ENCODE data around the gene ARID1B. TPM values are rescaled to one million over a fixed set of nuclear protein-coding genes. Genes with fewer than 3 reads are reported as not detected.

The ARID1B gene
- total and polyA plus RNA-seq, 2 experiments from 2014 or later: 32.9 to 67.0 TPM

DNA sequence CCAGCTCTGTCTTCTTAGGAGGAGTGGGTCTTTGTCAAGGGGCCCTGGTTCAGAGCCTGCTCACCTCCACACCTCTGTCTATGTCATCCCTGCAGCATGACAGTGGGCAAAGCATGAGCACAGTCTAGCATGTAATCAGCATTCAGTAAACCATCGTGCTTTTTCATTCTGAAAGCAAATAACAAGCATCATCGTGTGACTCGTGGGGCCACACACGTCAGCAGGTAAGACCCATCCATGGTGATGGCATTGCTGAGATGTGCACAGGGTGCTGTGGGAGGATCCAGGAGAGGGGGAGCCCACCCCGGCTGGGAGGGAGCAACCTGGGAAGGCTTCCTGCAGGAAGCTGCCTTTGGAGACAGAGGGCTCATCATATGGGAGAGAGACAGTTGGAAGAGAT, 439.4 kb downstream of the ARID1B start:
- TF ChIP-seq CTCF (IDR thresholded peaks at IDR 0.05; ENCODE audit: poor library complexity) (no peak), EZH2phosphoT487 (IDR thresholded peaks at IDR 0.05; ENCODE audit: low read depth, severe bottlenecking, unreplicated experiment) (no peak), EZH2 (IDR thresholded peaks at IDR 0.05; ENCODE audit: borderline replicate concordance) (no peak)
- Histone ChIP-seq H3K27me3 (no peaks in the 10 kb centered on the region), H3K4me1 (ENCODE audit: insufficient read depth) (no peaks in the 10 kb centered on the region), H3K9me2 (replicated peaks; ENCODE audit: insufficient read depth) (no peaks in the 10 kb centered on the region), H3K27ac (no peak overlapping the region), H3K4me2 (no peak overlapping the region), H4K20me1 (ENCODE audit: insufficient read depth, poor library complexity, severe bottlenecking) (no peaks in the 10 kb centered on the region), H3K36me3 (replicated peaks; ENCODE audit: insufficient read depth, low read depth) (no peaks in the 10 kb centered on the region), H2AFZ (no peak overlapping the region), H3K9me3 (ENCODE audit: low read depth) (no peaks in the 10 kb centered on the region), H3K79me2 (no peaks in the 10 kb centered on the region), H3K4me3 (no peak overlapping the region)
- WGBS (ENCODE audit: low lambda C conversion rate, missing lambda C conversion rate): 95% methylated on average over 5 of the region's 5 CpGs
- DNase-seq (ENCODE audit: low spot score): no peak

DNA sequence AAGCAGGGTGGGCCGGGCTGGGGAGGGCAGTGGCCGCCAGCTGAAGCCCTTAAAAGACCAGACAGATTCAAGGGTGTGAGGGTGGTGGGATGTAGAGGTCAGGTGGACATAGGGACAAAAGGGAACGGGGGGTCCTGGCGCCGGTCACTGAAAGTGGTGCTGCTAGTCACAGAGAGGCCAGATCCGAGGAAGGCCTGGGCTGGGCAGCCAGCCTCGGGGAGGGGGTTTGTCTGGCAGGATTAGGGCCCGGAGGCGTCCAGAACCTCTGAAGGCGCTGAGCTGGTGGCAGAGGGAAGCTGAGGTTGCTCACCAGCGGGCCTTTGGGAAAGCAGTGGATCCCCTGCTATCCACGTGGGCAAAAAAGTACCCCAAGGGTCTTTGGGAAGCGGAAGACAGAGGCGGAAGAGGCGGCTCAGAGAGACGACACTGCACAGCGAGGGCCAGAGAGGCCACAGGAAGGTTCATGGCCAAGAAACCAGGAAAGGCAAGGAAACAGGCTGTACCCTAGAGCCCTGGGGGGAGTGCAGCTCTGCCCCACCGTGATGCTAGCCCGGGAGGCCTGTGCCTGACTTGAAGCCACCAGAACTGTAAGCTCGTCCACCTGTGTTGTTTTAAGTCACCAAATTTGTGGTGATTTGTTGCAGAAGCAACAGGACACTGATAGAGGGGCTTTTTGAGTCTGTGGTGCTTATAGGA, 440.2 kb downstream of the ARID1B start:
- WGBS (ENCODE audit: low lambda C conversion rate, missing lambda C conversion rate): 94% methylated on average over 20 of the region's 20 CpGs

GRCh38 chr6:157217894-157218370, 440.8 kb downstream of the ARID1B start:
- H3K4me1 ChIP-seq (ENCODE audit: insufficient read depth): no peaks in the 10 kb centered on the region
- TF ChIP-seq CTCF (IDR thresholded peaks at IDR 0.05; ENCODE audit: poor library complexity) (no peak), EZH2phosphoT487 (IDR thresholded peaks at IDR 0.05; ENCODE audit: low read depth, severe bottlenecking, unreplicated experiment) (no peak), EZH2 (IDR thresholded peaks at IDR 0.05; ENCODE audit: borderline replicate concordance) (no peak)

More for the DNA sequence above, 440.2 kb downstream of the ARID1B start:
- Histone ChIP-seq H3K9me3 (ENCODE audit: low read depth) (no peaks in the 10 kb centered on the region), H3K4me1 (ENCODE audit: insufficient read depth) (no peaks in the 10 kb centered on the region), H3K36me3 (replicated peaks; ENCODE audit: insufficient read depth, low read depth) (no peaks in the 10 kb centered on the region), H3K27ac (no peak overlapping the region), H3K79me2 (no peaks in the 10 kb centered on the region), H3K27me3 (no peaks in the 10 kb centered on the region), H2AFZ (no peak overlapping the region), H3K4me3 (no peak overlapping the region), H3K9me2 (replicated peaks; ENCODE audit: insufficient read depth) (no peaks in the 10 kb centered on the region), H4K20me1 (ENCODE audit: insufficient read depth, poor library complexity, severe bottlenecking) (no peaks in the 10 kb centered on the region), H3K4me2 (no peak overlapping the region)
- TF ChIP-seq EZH2phosphoT487 (IDR thresholded peaks at IDR 0.05; ENCODE audit: low read depth, severe bottlenecking, unreplicated experiment) (no peak), EZH2 (IDR thresholded peaks at IDR 0.05; ENCODE audit: borderline replicate concordance) (no peak), CTCF (IDR thresholded peaks at IDR 0.05; ENCODE audit: poor library complexity) (no peak)
- no peak for DNase-seq (ENCODE audit: low spot score)

More at GRCh38 chr6:157217894-157218370, 440.8 kb downstream of the ARID1B start:
- Histone ChIP-seq H3K4me3 (no peak overlapping the region), H3K36me3 (replicated peaks; ENCODE audit: insufficient read depth, low read depth) (no peaks in the 10 kb centered on the region), H3K9me2 (replicated peaks; ENCODE audit: insufficient read depth) (no peaks in the 10 kb centered on the region), H3K9me3 (ENCODE audit: low read depth) (no peaks in the 10 kb centered on the region), H3K79me2 (no peaks in the 10 kb centered on the region), H4K20me1 (ENCODE audit: insufficient read depth, poor library complexity, severe bottlenecking) (no peaks in the 10 kb centered on the region), H3K4me2 (no peak overlapping the region), H2AFZ (no peak overlapping the region), H3K27ac (no peak overlapping the region), H3K27me3 (no peaks in the 10 kb centered on the region)
- no peak for DNase-seq (ENCODE audit: low spot score)
- WGBS (ENCODE audit: low lambda C conversion rate, missing lambda C conversion rate): 94% methylated on average over 11 of the region's 13 CpGs
